NOMO-1 (cell line): ENCODE data around the gene OR10H1.
"Not testable (repeated sequence)": the region's sequence is repeated elsewhere in the genome, so short reads cannot be mapped to it uniquely, and the experiment has no call there.

Source experiments
- DNase-seq, 2 experiments: peaks; one replicate each; lab custom pipeline; 2025; ENCODE audit not compliant: unreplicated experiment in 2 of 2; lab: John Stamatoyannopoulos, UW

The OR10H1 gene

DNA sequence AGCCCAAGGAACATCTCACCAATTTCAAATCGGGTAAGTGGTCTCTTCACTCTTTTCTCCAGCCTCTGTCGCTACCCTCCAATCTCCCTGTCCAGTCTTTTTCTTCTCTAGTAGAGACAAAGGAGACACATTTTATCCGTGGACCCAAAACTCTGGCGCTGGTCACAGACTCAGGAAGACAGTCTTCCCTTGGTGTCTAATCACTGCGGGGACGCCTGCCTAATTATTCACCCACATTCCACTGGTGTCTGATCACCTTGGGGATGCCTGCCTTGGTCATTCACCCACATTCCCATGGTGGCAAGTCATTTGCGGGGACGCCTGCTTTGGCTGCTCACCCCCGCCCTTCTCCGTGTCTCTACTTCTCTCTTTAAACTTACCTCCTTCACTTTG, 13.8 kb upstream of the OR10H1 start:
- no peak for DNase-seq

- DNase-seq, result peak in 1 of 2 experiments; percentile 21
Measured at GRCh38 chr19:15828611-15829305, 13.3 kb upstream of the OR10H1 start.

DNA sequence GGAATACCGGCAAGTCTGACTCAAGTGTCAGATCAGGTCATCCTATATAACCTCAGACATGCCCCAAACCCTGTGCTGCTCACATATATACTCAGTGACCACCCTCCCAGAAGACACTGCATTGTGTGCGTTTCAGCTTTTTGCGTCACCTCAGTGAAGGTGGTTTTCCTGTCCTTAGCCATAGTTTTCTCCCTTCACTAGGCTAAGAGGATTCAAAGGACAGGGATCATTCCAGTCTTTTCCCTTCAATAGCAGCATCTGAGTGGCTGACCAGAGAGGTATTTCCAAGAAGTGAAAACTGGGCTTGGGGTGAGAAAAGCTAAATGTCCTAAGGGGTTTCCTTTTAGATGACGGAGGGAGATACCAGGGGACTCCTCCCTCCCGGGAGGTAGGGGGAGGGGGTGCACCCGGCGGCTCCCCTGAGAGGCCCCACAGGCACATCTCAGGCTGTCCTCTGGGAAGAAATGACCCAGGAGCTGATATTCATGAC, 12.7 kb upstream of the OR10H1 start:
- DNase-seq, result no peak

- peak in 1 of 2 experiments; percentile 13 for DNase-seq
Measured at GRCh38 chr19:15825753-15826152, 10.3 kb upstream of the OR10H1 start.

GRCh38 chr19:15820646-15821045, 5.2 kb upstream of the OR10H1 start:
- DNase-seq, result no peak

DNA sequence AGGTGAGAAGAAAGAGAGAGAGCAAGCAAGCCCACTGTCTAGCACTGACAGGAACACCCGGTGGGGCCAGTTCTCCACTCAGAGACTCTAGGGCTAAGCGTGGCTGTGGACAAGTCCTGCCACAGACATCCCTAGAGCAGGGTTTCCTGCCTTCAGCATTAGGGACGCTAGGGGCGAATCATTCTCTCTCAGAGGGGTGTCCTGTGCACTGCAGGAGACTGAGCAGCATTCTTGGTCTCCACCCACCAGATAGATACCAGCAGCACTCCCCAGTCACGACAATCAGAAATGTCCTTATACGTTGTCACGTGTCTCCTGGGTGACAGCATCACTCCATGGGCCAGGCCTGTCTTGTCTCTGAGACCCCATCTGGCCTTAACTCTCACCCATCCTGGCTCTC, 1.5 kb downstream of the OR10H1 start:
- DNase-seq, result peak in 1 of 2 experiments; percentile 13

- DNase-seq, result peak in 1 of 2 experiments; percentile 67
Measured at GRCh38 chr19:15812060-15812722, 3.3 kb downstream of the OR10H1 start.

GRCh38 chr19:15811476-15811875, 4.0 kb downstream of the OR10H1 start:
- DNase-seq, result no peak

GRCh38 chr19:15810335-15810734, 5.1 kb downstream of the OR10H1 start:
- peak; percentile 27 to 39 for DNase-seq

DNA sequence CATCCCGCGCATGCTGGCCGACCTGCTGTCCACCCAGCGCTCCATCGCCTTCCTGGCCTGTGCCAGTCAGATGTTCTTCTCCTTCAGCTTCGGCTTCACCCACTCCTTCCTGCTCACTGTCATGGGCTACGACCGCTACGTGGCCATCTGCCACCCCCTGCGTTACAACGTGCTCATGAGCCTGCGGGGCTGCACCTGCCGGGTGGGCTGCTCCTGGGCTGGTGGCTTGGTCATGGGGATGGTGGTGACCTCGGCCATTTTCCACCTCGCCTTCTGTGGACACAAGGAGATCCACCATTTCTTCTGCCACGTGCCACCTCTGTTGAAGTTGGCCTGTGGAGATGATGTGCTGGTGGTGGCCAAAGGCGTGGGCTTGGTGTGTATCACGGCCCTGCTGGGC, 21.2 kb downstream of the OR10H1 start:
- not testable (repeated sequence) for DNase-seq

GRCh38 chr19:15790096-15790495, 25.4 kb downstream of the OR10H1 start:
- no peak for DNase-seq

DNA sequence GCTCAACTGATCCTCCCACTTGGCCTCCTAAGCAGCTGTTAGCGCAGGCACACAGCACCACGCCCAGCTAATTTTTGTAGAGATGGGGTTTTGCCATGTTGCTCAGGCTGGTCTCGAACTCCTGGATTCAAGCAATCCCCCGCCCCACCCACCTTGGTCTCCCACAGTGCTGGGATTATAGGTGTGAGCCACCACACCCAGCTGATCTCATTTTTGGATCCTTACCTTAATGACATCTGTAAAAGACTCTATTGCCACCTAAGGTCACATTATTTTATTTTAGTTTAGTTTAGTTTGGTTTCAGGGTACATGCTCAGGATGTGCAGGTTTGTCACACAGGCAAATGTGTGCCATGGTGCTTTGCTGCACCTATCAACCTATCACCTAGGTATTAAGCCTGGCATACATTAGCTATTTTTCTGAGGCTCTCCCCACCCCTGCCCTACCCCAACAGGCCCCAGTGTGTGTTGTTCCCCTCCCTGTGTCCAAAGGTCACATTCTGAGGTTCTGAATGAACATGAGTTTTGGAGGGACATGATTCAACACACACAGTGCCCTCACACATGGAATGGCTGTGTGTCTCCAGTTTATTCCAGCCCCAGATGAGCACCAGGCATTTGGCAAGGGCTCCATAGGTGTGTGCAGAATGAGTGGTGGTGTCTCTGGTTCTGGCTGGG, 26.7 kb downstream of the OR10H1 start:
- DNase-seq, result no peak

DNA sequence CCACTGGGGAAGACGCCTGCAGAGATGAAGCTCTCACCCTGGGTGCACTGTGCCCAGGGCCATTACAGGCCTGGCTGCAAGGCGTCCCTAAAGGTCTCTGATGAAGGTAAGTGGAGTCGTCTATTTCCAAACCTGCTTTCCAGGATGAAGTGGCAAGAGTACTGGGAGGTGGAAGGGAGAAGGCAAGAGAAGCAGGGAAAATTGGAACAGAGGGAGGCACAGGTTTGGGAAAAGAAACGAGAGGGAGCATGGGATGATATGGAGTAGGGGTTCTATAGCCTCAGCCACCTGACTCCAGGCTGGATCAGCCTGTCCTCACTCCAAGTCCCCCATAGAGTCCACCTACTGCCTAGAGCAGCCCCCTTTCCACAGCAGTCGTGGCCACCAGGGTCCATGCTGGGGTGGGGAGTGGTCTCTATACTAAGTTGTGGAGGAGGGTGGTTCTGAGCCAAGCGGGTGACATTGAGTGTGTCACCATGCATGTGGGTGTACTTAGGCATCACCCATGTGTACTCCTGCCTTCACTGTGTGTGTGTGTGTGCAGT, 27.8 kb downstream of the OR10H1 start, which contains the start of gene OR10H5:
TSS of gene OR10H5 (plus strand) at position 51 of the 545 bp plus-strand sequence. CDS start 6,388 bp downstream, outside the sequence.
- DNase-seq, result no peak

DNA sequence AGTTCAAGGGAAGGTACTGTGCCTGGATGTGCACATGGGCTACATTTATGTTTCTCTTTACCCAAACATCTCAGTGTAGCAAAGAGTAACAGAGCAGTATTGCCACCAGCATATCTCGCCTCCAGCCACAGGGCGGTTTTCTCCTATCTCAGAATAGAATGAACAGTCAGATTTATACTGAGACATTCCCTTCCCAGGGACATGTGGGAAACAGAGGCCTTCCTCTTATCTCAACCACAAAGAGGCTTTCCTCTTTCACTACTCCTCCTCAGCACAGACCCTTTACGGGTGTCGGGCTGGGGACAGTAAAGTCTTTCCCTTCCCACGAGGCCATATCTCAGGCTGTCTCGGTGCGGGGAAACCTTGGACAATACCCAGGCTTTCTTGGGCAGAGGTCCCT, 32.6 kb downstream of the OR10H1 start:
- peak in 1 of 2 experiments; percentile 18 for DNase-seq

DNA sequence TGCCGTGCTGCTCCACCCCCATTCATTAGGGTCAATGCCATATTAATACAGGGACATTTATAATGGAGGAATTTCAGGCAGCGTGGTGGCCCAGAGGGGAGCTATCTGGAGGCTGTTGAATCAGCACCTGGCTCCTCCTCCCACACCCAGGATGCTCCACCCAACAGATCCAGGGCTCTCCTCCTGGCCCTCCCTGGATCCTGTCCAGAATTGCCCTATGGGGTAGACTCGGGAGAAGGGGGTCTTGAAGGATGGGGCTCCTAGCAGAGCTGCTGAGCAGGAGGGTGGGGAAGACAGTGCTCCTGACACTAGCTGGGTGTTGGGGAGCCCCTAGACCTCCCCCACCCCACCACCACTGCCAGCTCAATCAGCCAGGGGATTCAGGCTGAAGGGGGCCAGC, 33.3 kb downstream of the OR10H1 start:
- no peak for DNase-seq

DNA sequence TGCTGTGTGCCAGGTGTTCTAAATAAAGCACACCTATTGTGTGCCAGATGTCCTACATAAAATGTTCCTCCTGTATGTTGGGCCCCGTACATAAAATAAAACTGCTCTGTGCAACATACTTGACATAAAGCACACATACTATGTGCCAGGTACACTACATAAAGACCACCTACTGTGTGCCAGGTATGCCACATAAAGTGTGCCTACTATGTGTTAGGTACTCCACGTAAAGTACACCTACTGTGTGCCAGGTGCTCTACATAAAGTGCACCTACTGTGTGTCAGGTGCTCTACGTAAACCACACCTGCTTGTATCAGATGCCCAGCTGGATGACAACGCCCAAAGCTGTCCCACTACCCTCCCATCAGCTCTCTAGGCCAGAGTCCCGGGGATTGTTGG, 33.8 kb downstream of the OR10H1 start:
- no peak for DNase-seq

DNA sequence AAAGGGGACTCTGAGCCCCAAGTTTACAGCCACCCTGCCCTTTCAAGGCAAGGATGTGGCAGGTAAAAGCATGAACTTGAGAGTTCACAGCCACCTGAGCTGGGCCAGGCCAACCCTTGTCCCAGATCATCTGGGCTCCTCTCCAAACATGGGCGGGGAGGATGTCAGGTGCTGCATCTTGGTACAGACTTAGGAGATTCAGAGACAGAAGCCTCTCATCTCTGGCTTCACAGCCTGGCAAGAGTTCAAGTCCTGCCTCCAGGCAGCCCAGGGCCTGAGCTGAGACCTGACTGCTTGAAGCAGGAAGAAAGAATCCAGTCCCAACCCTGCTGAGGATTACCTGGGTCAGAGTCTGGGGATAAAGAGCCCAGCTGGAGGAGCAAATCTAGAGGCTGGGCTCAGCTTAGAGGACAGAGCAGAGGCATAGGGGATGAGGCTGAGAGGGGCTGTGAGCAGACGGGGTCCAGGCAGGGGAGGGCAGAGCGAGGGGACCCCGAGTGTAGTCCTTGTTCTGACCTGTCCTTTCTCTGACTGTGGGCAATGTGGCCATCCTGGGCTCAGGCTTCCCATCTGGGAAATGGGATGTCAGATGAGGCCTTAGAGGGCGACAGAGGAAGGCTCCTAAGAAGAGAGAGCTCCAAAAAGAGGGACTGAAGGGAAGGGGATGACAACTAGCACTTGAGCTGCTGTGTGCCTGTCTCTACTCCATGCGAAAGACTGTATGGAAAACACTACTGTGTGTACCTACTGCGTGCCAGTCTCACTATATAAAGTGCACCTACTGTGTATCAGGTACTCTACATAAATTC, 34.6 kb downstream of the OR10H1 start:
- DNase-seq, result no peak

GRCh38 chr19:15779756-15780476, 35.5 kb downstream of the OR10H1 start:
- DNase-seq, result no peak

DNA sequence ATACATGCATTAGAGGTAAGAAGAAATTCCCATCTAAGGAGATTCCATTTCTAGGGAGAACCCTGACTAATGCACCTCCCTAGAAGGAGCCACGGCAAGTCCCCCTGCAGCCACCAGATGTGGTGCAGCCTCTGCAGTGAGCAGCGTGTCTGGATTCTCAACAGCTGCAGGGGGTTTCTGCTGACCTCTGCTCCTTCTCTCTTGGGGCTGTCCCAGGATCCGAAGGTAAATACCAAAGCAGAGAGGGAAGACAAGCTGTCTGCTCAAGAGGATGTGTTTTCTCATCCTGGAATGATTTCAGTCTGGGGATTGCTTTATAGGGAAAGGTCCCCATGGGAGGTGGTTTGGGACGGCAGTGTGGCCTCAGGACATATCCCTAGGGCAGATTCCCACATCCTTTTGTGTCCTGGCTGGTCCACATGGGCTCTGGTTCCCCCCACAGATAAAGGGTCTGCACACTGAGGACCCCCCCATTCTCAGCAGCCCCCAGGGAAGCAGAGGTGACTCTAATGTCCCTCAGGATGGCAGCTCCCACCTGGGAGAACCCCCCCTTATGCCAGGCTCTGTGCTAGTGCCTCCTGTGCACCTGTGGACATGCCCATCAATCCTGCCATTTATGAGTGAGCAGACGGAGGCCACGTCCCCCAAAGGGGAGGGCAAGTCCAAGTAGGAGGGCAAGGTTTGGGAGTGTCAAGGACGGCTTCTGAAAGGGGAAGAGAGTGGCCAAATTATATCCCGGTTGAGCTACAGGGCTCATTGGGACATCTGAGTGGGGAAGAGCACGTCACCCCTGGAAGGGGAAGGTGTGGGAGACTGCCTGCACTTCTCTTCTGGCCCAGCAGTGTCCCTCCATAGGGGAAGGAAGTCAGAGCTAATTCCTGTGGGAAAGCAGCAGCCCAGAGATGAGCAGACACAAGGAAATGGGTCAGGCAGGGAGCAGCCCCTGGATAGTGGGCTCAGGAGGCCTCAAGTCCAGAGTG, 38.2 kb downstream of the OR10H1 start:
- DNase-seq, result no peak
